GM12878 (cell line): Measurements from ENCODE around the gene AARSD1. TPM values are rescaled to one million over a fixed set of nuclear protein-coding genes. Genes with fewer than 3 reads are reported as not detected.
A peak's percentile ranks its signal among the peaks of the same experiment; 100 is the strongest.

Experiments used
- ATF3 ChIP-seq: IDR thresholded peaks from 2 replicates; pipeline ENCODE4 v1.6.1; 2011; ENCODE audit warnings: low read depth, mild to moderate bottlenecking, low read length, moderate library complexity, borderline replicate concordance; ENCODE audit errors: extremely low read depth
- CBX5 ChIP-seq: sonication (generic); IDR thresholded peaks from 2 replicates; pipeline ENCODE4 v1.6.1; 2016; ENCODE audit warnings: low read depth, moderate library complexity, mild to moderate bottlenecking, inconsistent platforms
- CUX1 ChIP-seq: IDR thresholded peaks from 2 replicates; pipeline ENCODE4 v1.6.1; 2012; ENCODE audit warnings: improper control_type of control experiment, low read depth, low read length; ENCODE audit not compliant: insufficient replicate concordance
- NFYB ChIP-seq: IDR thresholded peaks from 2 replicates; pipeline ENCODE4 v1.6.1; 2011; ENCODE audit warnings: low read depth, mild to moderate bottlenecking, low read length, improper control_type of control experiment, moderate library complexity; ENCODE audit not compliant: insufficient read depth
- NKRF ChIP-seq: fragments of 450-650 bp; conservative IDR thresholded peaks from 2 replicates; pipeline ENCODE4 v1.6.1; 2017; ENCODE audit warnings: mild to moderate bottlenecking, moderate library complexity
- REST ChIP-seq: IDR thresholded peaks from 2 replicates; pipeline ENCODE4 v1.6.1; 2012; ENCODE audit warnings: mild to moderate bottlenecking, low read depth, low read length
- SIX5 ChIP-seq: IDR thresholded peaks from 2 replicates; pipeline ENCODE4 v1.6.1; 2011; ENCODE audit warnings: mild to moderate bottlenecking, low read depth, low read length, moderate library complexity; ENCODE audit not compliant: severe bottlenecking
- SMAD5 ChIP-seq: IDR thresholded peaks from 2 replicates; pipeline ENCODE4 v1.6.1; 2016; ENCODE audit warnings: antibody characterized with exemption, low read depth
- SMC3 ChIP-seq: IDR thresholded peaks from 2 replicates; pipeline ENCODE4 v1.6.1; 2011; ENCODE audit warnings: low read length, improper control_type of control experiment, borderline replicate concordance
- YY1 ChIP-seq: IDR thresholded peaks from 2 replicates; pipeline ENCODE4 v1.6.1; 2011; ENCODE audit warnings: low read depth, mild to moderate bottlenecking, low read length
- ZNF207 ChIP-seq: fragments of 450-650 bp; IDR thresholded peaks from 2 replicates; pipeline ENCODE4 v1.6.1; 2014; ENCODE audit warnings: antibody characterized with exemption, mild to moderate bottlenecking, borderline replicate concordance
- ZNF592 ChIP-seq: fragments of 450-650 bp; IDR thresholded peaks from 2 replicates; pipeline ENCODE4 v1.6.1; 2017; ENCODE audit warnings: mild to moderate bottlenecking, moderate library complexity
- polyA plus RNA-seq, 11 experiments: library from polyadenylated mRNA; depleted of rRNA in 4 of 11; unstranded in 6 of 11; stranded (reverse) in 5 of 11; fragments of >200 nt; fragmentation: Nextera tagmentation in 4 of 11; fragmentation: Illumina TruSeq in 1 of 11; extraction: Ambion mirVana in 4 of 11; extraction: Trizol in 1 of 11; gene quantifications; 1 replicate in 1 of 11; 2 replicates in 10 of 11; pipeline versions ENCODE4 v1.2.1 to v1.2.3, GENCODE V29; 2011 to 2016; ENCODE audit warnings: inconsistent platforms in 2 of 11, missing spikeins in 2 of 11, low read depth in 1 of 11
- total RNA-seq, 4 experiments: library from RNA; depleted of rRNA in 3 of 4; stranded (reverse); fragments of >200 nt in 3 of 4; fragmentation: Illumina TruSeq in 1 of 4; extraction: Trizol in 1 of 4; gene quantifications; 2 replicates each; pipeline versions ENCODE4 v1.2.1 to v1.2.3, GENCODE V29; 2013 to 2021

Gene AARSD1
- total and polyA plus RNA-seq, 10 of the 15 experiments (the other 5 are each of a cell fraction or from before 2014, with no cell fraction given), result 32.2 to 86.2 (median 52.8) TPM

- no peak for TF ChIP-seq ATF3
- TF ChIP-seq SMAD5, result 0 out of 2 replicates have a peak, but pooled peaks have one; percentile 29
- TF ChIP-seq ZNF207, result peak; percentile 68; the same call in 1 of the 2 replicates
- TF ChIP-seq NFYB, result no peak
- TF ChIP-seq SMC3, result no peak
- no peak for TF ChIP-seq ZNF592
- no peak for TF ChIP-seq SIX5
- TF ChIP-seq CBX5, result no peak
- no peak for TF ChIP-seq CUX1
- no peak for TF ChIP-seq REST
- peak; percentile 97 for TF ChIP-seq YY1
- peak; percentile 95 for TF ChIP-seq NKRF
- TF ChIP-seq, all 136 proteins: peak for 29
These were observed 16.1 kb upstream of the AARSD1 start, which contains the start of gene RUNDC1 (continued) for GRCh38 chr17:42980274-42980765.
